Activated CD4-positive, alpha-beta T cell treated with anti-CD3 and anti-CD28 coated beads, Interleukin-2, amount 10 ng/mL, durations not matched to agents 24 days and 14 days (primary cell): Measurements from ENCODE around the gene FKRP. TPM values are rescaled to one million over a fixed set of nuclear protein-coding genes. Genes with fewer than 3 reads are reported as not detected.
"Not testable (repeated sequence)": the region's sequence is repeated elsewhere in the genome, so short reads cannot be mapped to it uniquely, and the experiment has no call there.

Experiments used
- DNase-seq: peaks from one replicate; pipeline ENCODE4 v3.0.0; 2022
- H3K27ac Mint-ChIP-seq: one replicate; pipeline ENCODE4 v1.8.0; 2022; ENCODE audit warnings: mild to moderate bottlenecking, mixed read lengths
- H3K27me3 Mint-ChIP-seq: one replicate; pipeline ENCODE4 v1.8.0; 2022; ENCODE audit warnings: mixed read lengths
- H3K36me3 Mint-ChIP-seq: one replicate; pipeline ENCODE4 v1.8.0; 2022; ENCODE audit warnings: low read depth, mild to moderate bottlenecking, mixed read lengths
- H3K4me1 Mint-ChIP-seq: one replicate; pipeline ENCODE4 v1.8.0; 2021; ENCODE audit warnings: mixed read lengths
- H3K4me3 Mint-ChIP-seq: one replicate; pipeline ENCODE4 v1.8.0; 2022; ENCODE audit warnings: mild to moderate bottlenecking, moderate library complexity, mixed read lengths
- H3K9me3 Mint-ChIP-seq: one replicate; pipeline ENCODE4 v1.8.0; 2021; ENCODE audit warnings: mixed read lengths
- intact Hi-C: fragments of 100-400 bp; cut with micrococcal nuclease; formaldehyde crosslinking; loops from one replicate; pipeline ENCODE4 v1.15.1; 2023
- total RNA-seq: library from RNA; stranded (reverse); gene quantifications from 2 replicates; pipeline ENCODE4 v1.2.3, GENCODE V29; 2022

FKRP gene
- total RNA-seq, result 20.8 and 21.4 TPM in 2 replicates

GRCh38 chr19:46745521-46746280 lies at the start of gene FKRP:
FKRP (plus strand) TSS chr19:46746057; CDS start chr19:46755451, 9,394 bp downstream.
- Mint-ChIP-seq H3K9me3 (no peaks in the 10 kb centered on the region), H3K27me3 (no peaks in the 10 kb centered on the region), H3K36me3 (peaks cover 15% of the 10 kb centered on the region), H3K4me3 (peak within 1 kb of the TSS; percentile 93), H3K4me1 (peaks cover 37% of the 10 kb centered on the region), H3K27ac (peak within 1 kb of the TSS; percentile 91)
- DNase-seq, result peak; percentile 81
- intact Hi-C loops, result loop anchor here (5.0 kb wide), 1 partner anchor 33 kb away; no protein-coding TSS in a partner anchor

- intact Hi-C loops, result no loop called here
- Mint-ChIP-seq H3K27ac (no peak overlapping the region), H3K4me3 (no peak overlapping the region), H3K4me1 (peaks cover 6% of the 10 kb centered on the region), H3K36me3 (peaks cover 80% of the 10 kb centered on the region), H3K9me3 (no peaks in the 10 kb centered on the region), H3K27me3 (no peaks in the 10 kb centered on the region)
- no peak for DNase-seq
These were observed 49.0 kb upstream of the FKRP start for GRCh38 chr19:46696866-46697203.

- H3K27ac Mint-ChIP-seq, result no peak overlapping the region
- H3K4me3 Mint-ChIP-seq, result no peak overlapping the region
- H3K36me3 Mint-ChIP-seq, result peaks cover 77% of the 10 kb centered on the region
- no peaks in the 10 kb centered on the region for H3K27me3 Mint-ChIP-seq
- DNase-seq, result peak; percentile 72
- peaks cover 6% of the 10 kb centered on the region for H3K4me1 Mint-ChIP-seq
- no peaks in the 10 kb centered on the region for H3K9me3 Mint-ChIP-seq
- intact Hi-C loops, result no loop called here
These were observed 48.5 kb upstream of the FKRP start for GRCh38 chr19:46697204-46697960.

- no peak for DNase-seq
- Mint-ChIP-seq H3K4me3 (no peak overlapping the region), H3K9me3 (no peaks in the 10 kb centered on the region), H3K27me3 (no peaks in the 10 kb centered on the region), H3K36me3 (peaks cover 74% of the 10 kb centered on the region), H3K27ac (no peak overlapping the region), H3K4me1 (peaks cover 3% of the 10 kb centered on the region)
- intact Hi-C loops, result no loop called here
These were observed 47.2 kb upstream of the FKRP start for GRCh38 chr19:46698395-46699321.

- Mint-ChIP-seq H3K4me3 (no peak overlapping the region), H3K4me1 (peaks cover 12% of the 10 kb centered on the region), H3K9me3 (no peaks in the 10 kb centered on the region), H3K27ac (no peak overlapping the region), H3K36me3 (peaks cover 74% of the 10 kb centered on the region), H3K27me3 (no peaks in the 10 kb centered on the region)
- DNase-seq, result no peak
- intact Hi-C loops, result no loop called here
These were observed 45.2 kb upstream of the FKRP start for GRCh38 chr19:46700704-46701103.

GRCh38 chr19:46704379-46705076 lies 41.3 kb upstream of the FKRP start:
- Mint-ChIP-seq H3K36me3 (peaks cover 66% of the 10 kb centered on the region), H3K27me3 (no peaks in the 10 kb centered on the region), H3K4me1 (peaks cover 12% of the 10 kb centered on the region), H3K4me3 (no peak overlapping the region), H3K27ac (peak overlapping the region; percentile 82), H3K9me3 (no peaks in the 10 kb centered on the region)
- DNase-seq, result peak; percentile 96
- intact Hi-C loops, result loop anchor here (1.0 kb wide), 1 partner anchor 24 kb away; no protein-coding TSS in a partner anchor

- Mint-ChIP-seq H3K27me3 (no peaks in the 10 kb centered on the region), H3K36me3 (peaks cover 45% of the 10 kb centered on the region), H3K9me3 (no peaks in the 10 kb centered on the region), H3K4me1 (peaks cover 22% of the 10 kb centered on the region), H3K4me3 (no peak overlapping the region), H3K27ac (no peak overlapping the region)
- intact Hi-C loops, result loop anchor here (5.0 kb wide), 1 partner anchor 37 kb away; the partner anchor contains the start of genes FKRP and STRN4
- no peak for DNase-seq
These were observed 35.2 kb upstream of the FKRP start for GRCh38 chr19:46710687-46711086.

GRCh38 chr19:46712768-46713338 lies 33.0 kb upstream of the FKRP start:
- H3K4me3 Mint-ChIP-seq, H3K9me3 Mint-ChIP-seq, H3K27me3 Mint-ChIP-seq, DNase-seq: not testable (repeated sequence)
- Mint-ChIP-seq H3K4me1 (peaks cover 24% of the 10 kb centered on the region), H3K36me3 (peaks cover 38% of the 10 kb centered on the region), H3K27ac (peak overlapping the region; percentile 88)
- intact Hi-C loops, result loop anchor here (5.0 kb wide), 1 partner anchor 34 kb away; the partner anchor contains the start of genes FKRP and STRN4

GRCh38 chr19:46713781-46714443 lies 31.9 kb upstream of the FKRP start:
- Mint-ChIP-seq H3K27ac (peak overlapping the region; percentile 88), H3K27me3 (no peaks in the 10 kb centered on the region), H3K36me3 (peaks cover 36% of the 10 kb centered on the region), H3K4me3 (peak overlapping the region; percentile 97), H3K4me1 (peaks cover 33% of the 10 kb centered on the region), H3K9me3 (no peaks in the 10 kb centered on the region)
- DNase-seq, result peak; percentile 92
- intact Hi-C loops, result loop anchor here (5.0 kb wide), 1 partner anchor 33 kb away; the partner anchor contains the start of genes FKRP and STRN4

GRCh38 chr19:46714444-46715106 lies 31.3 kb upstream of the FKRP start:
- Mint-ChIP-seq H3K36me3 (peaks cover 37% of the 10 kb centered on the region), H3K27me3 (no peaks in the 10 kb centered on the region), H3K4me1 (peaks cover 40% of the 10 kb centered on the region), H3K27ac (peak overlapping the region; percentile 88), H3K9me3 (no peaks in the 10 kb centered on the region), H3K4me3 (peak overlapping the region; percentile 97)
- peak; percentile 93 for DNase-seq
- intact Hi-C loops, result loop anchor here (5.0 kb wide), 2 partner anchors 33 to 102 kb away; partner anchors contain the start of genes FKRP and STRN4

- H3K9me3 Mint-ChIP-seq, result no peaks in the 10 kb centered on the region
- H3K4me1 Mint-ChIP-seq, result peaks cover 41% of the 10 kb centered on the region
- peak overlapping the region; percentile 97 for H3K4me3 Mint-ChIP-seq
- H3K36me3 Mint-ChIP-seq, result peaks cover 35% of the 10 kb centered on the region
- peak overlapping the region; percentile 94 for H3K27ac Mint-ChIP-seq
- intact Hi-C loops, result loop anchor here (5.0 kb wide), 1 partner anchor 103 kb away; no protein-coding TSS in a partner anchor
- H3K27me3 Mint-ChIP-seq, result no peaks in the 10 kb centered on the region
- DNase-seq, result peak; percentile 74
These were observed 30.3 kb upstream of the FKRP start for GRCh38 chr19:46715620-46715974.
